PFSK-1 (cell line): ENCODE results near the gene SLC36A3.

ENCODE experiments used
- FOXP2 ChIP-seq: optimal IDR thresholded peaks from 2 replicates; pipeline ENCODE3; 2011; ENCODE audit warnings: borderline replicate concordance, control low read depth, inconsistent platforms; ENCODE audit not compliant: insufficient read depth; ENCODE audit errors: extremely low read length, extremely low read depth
- POLR2AphosphoS5 ChIP-seq: IDR thresholded peaks from 2 replicates; pipeline ENCODE4 v1.6.1; 2012; ENCODE audit warnings: low read depth, mild to moderate bottlenecking, control low read depth, low read length, moderate library complexity
- REST ChIP-seq, 2 experiments: IDR thresholded peaks; 2 replicates each; pipeline versions ENCODE4 v1.6.1 to v1.8.0; 2011 to 2012; ENCODE audit warnings: low read depth in 2 of 2, low read length in 2 of 2, control low read depth in 1 of 2, inconsistent platforms in 1 of 2, mild to moderate bottlenecking in 1 of 2, moderate library complexity in 1 of 2; ENCODE audit not compliant: insufficient read depth in 1 of 2
- SIN3A ChIP-seq: IDR thresholded peaks from 2 replicates; pipeline ENCODE4 v1.6.1; 2012; ENCODE audit warnings: mild to moderate bottlenecking, low read length, moderate library complexity, borderline replicate concordance; ENCODE audit not compliant: insufficient read depth
- TAF1 ChIP-seq: IDR thresholded peaks from 2 replicates; pipeline ENCODE4 v1.6.1; 2012; ENCODE audit warnings: low read length, control low read depth, borderline replicate concordance; ENCODE audit not compliant: insufficient read depth

SLC36A3 gene

GRCh38 chr5:151254556-151254955 is 49.0 kb downstream of the SLC36A3 start:
- TF ChIP-seq TAF1 = no peak
- TF ChIP-seq FOXP2 = no peak
- TF ChIP-seq POLR2AphosphoS5 = no peak
- no peak for TF ChIP-seq SIN3A
- no peak for TF ChIP-seq REST (IDR thresholded peaks at IDR 0.05; ENCODE audit: insufficient read depth in 1 of 2, low read depth in 2 of 2, low read length in 2 of 2)

GRCh38 chr5:151253605-151253950 is 50.0 kb downstream of the SLC36A3 start:
- no peak for TF ChIP-seq FOXP2
- no peak for TF ChIP-seq POLR2AphosphoS5
- TF ChIP-seq TAF1 = no peak
- TF ChIP-seq SIN3A = no peak
- TF ChIP-seq REST (IDR thresholded peaks at IDR 0.05; ENCODE audit: insufficient read depth in 1 of 2, low read depth in 2 of 2, low read length in 2 of 2) = no peak

GRCh38 chr5:151252762-151253604 is 50.6 kb downstream of the SLC36A3 start, which contains the start of gene GM2A:
GM2A (plus strand) TSS chr5:151253185; CDS start chr5:151253217, 32 bp downstream.
- TF ChIP-seq REST (IDR thresholded peaks at IDR 0.05; ENCODE audit: insufficient read depth in 1 of 2, low read depth in 2 of 2, low read length in 2 of 2) (no peak), POLR2AphosphoS5 (peak; percentile 55), FOXP2 (peak; percentile 48), SIN3A (0 out of 2 replicates have a peak, but pooled peaks have one; percentile 45), TAF1 (no peak)

- TF ChIP-seq TAF1 (no peak), FOXP2 (no peak), REST (IDR thresholded peaks at IDR 0.05; ENCODE audit: insufficient read depth in 1 of 2, low read depth in 2 of 2, low read length in 2 of 2) (no peak), POLR2AphosphoS5 (no peak), SIN3A (no peak)
These were observed 51.9 kb downstream of the SLC36A3 start for GRCh38 chr5:151251621-151252020.
